ENCODE measurements around the gene EFCAB11. TPM values are rescaled to one million over a fixed set of nuclear protein-coding genes. Genes with fewer than 3 reads are reported as not detected.

The EFCAB11 gene
- polyA plus RNA-seq, 3 donors, result 2.0 to 4.3 (median 2.1) TPM

GRCh38 chr14:89870316-89870715, 84.2 kb downstream of the EFCAB11 start:
- Mint-ChIP-seq H3K4me3 (no peak overlapping the region), H3K9me3 (peaks cover 19 to 39% (median 29%) of the 10 kb centered on the region in 7 donors)

DNA sequence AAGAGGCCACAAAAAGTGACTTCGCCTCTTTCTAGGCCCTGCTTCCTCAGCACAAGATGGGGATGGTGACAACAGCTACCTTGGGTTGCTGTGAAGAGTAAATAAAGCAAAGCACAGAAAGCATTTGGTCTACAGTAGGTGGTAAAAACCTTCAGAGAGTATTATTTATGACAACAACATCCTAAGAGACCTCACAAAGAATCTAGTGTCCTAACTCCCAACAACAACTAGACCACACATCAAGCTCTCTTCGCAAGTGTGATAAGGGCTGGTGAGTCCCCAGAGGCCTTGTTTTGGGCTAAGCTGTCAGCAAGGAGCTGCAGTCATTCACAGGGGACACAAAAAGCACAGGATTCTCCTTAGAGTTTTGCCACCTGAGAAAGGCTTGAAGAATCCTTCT, 84.9 kb downstream of the EFCAB11 start:
- DNase-seq, result no peak
- intact Hi-C loops (cut with micrococcal nuclease), result no loop called here
- Histone ChIP-seq H4K20me1 (ENCODE audit: insufficient read depth, low read length) (no peaks in the 10 kb centered on the region), H3K27ac (ENCODE audit: low read depth in 1 of 2, low read length in 2 of 2) (no peak overlapping the region), H2AFZ (ENCODE audit: insufficient read depth, low read depth, low read length, poor library complexity, severe bottlenecking) (no peak overlapping the region), H3K9ac (ENCODE audit: insufficient read depth, low read length, poor library complexity, severe bottlenecking) (no peak overlapping the region), H3K27me3 (ENCODE audit: control insufficient read depth in 2 of 2, insufficient read depth in 2 of 2, low read length in 2 of 2) (no peaks in the 10 kb centered on the region), H3K4me2 (replicated peaks; ENCODE audit: extremely low read depth, low read length, poor library complexity, severe bottlenecking) (no peak overlapping the region), H3K4me3 (replicated peaks in 1 of 3; ENCODE audit: low read depth in 2 of 3, low read length in 3 of 3) (no peak overlapping the region), H3K4me1 (ENCODE audit: control insufficient read depth in 1 of 2, insufficient read depth in 2 of 2, low read length in 2 of 2) (no peaks in the 10 kb centered on the region), H3K36me3 (replicated peaks in 1 of 2; ENCODE audit: control insufficient read depth in 1 of 2, insufficient read depth in 2 of 2, low read length in 2 of 2) (no peaks in the 10 kb centered on the region), H3K79me2 (ENCODE audit: insufficient read depth, low read length) (no peaks in the 10 kb centered on the region), H3K9me3 (replicated peaks in 1 of 2; ENCODE audit: control insufficient read depth in 1 of 2, insufficient read depth in 1 of 2, low read length in 2 of 2) (peaks cover 16 to 30% of the 10 kb centered on the region in 2 donors)
- H3K36me3 Mint-ChIP-seq, result peaks cover 0 to 7% of the 10 kb centered on the region in 2 donors
- no peak overlapping the region for H3K4me3 Mint-ChIP-seq
- TF ChIP-seq CTCF (IDR thresholded peaks at IDR 0.05), result no peak
- H3K4me1 Mint-ChIP-seq, result no peaks in the 10 kb centered on the region
- H3K27ac Mint-ChIP-seq, result no peak overlapping the region
- WGBS (ENCODE audit: insufficient coverage), result no CpG with 5 or more reads among the region's 2 CpGs
- peaks cover 0 to 2% (median 1%) of the 10 kb centered on the region in 3 donors for H3K27me3 Mint-ChIP-seq (ENCODE audit: low read depth in 3 of 3)
- peaks cover 15 to 35% (median 22%) of the 10 kb centered on the region in 7 donors for H3K9me3 Mint-ChIP-seq

More at GRCh38 chr14:89870316-89870715, 84.2 kb downstream of the EFCAB11 start:
- Histone ChIP-seq H3K4me2 (replicated peaks; ENCODE audit: extremely low read depth, low read length, poor library complexity, severe bottlenecking) (no peak overlapping the region), H3K9ac (ENCODE audit: insufficient read depth, low read length, poor library complexity, severe bottlenecking) (no peak overlapping the region), H3K27ac (ENCODE audit: low read depth in 1 of 2, low read length in 2 of 2) (no peak overlapping the region), H3K27me3 (ENCODE audit: control insufficient read depth in 2 of 2, insufficient read depth in 2 of 2, low read length in 2 of 2) (no peaks in the 10 kb centered on the region), H3K4me3 (replicated peaks in 1 of 3; ENCODE audit: low read depth in 2 of 3, low read length in 3 of 3) (no peak overlapping the region), H4K20me1 (ENCODE audit: insufficient read depth, low read length) (no peaks in the 10 kb centered on the region), H3K9me3 (replicated peaks in 1 of 2; ENCODE audit: control insufficient read depth in 1 of 2, insufficient read depth in 1 of 2, low read length in 2 of 2) (peaks cover 16 to 34% of the 10 kb centered on the region in 2 donors), H3K4me1 (ENCODE audit: control insufficient read depth in 1 of 2, insufficient read depth in 2 of 2, low read length in 2 of 2) (no peaks in the 10 kb centered on the region), H2AFZ (ENCODE audit: insufficient read depth, low read depth, low read length, poor library complexity, severe bottlenecking) (no peak overlapping the region), H3K36me3 (replicated peaks in 1 of 2; ENCODE audit: control insufficient read depth in 1 of 2, insufficient read depth in 2 of 2, low read length in 2 of 2) (no peaks in the 10 kb centered on the region), H3K79me2 (ENCODE audit: insufficient read depth, low read length) (no peaks in the 10 kb centered on the region)
- no peak for DNase-seq
- H3K36me3 Mint-ChIP-seq, result peaks cover 0 to 7% of the 10 kb centered on the region in 2 donors
- TF ChIP-seq CTCF (IDR thresholded peaks at IDR 0.05), result no peak
- intact Hi-C loops (cut with micrococcal nuclease), result no loop called here
- no peak overlapping the region for H3K27ac Mint-ChIP-seq
- WGBS (ENCODE audit: insufficient coverage), result no CpG with 5 or more reads among the region's 2 CpGs
- H3K27me3 Mint-ChIP-seq (ENCODE audit: low read depth in 3 of 3), result peaks cover 0 to 2% (median 1%) of the 10 kb centered on the region in 3 donors
- no peaks in the 10 kb centered on the region for H3K4me1 Mint-ChIP-seq
